Hepatocyte (in vitro differentiated cells): ENCODE results near the gene SKP1. TPM values are rescaled to one million over a fixed set of nuclear protein-coding genes. Genes with fewer than 3 reads are reported as not detected.
A peak's percentile ranks its signal among the peaks of the same experiment; 100 is the strongest.

Source experiments
- DNase-seq: peaks from one replicate; pipeline ENCODE4 v3.0.0-alpha.2; 2016; ENCODE audit warnings: low spot score
- H2AFZ ChIP-seq: fragments of 200-600 bp; sonication (generic); 2 replicates; pipeline ENCODE4 v1.6.0; 2016; ENCODE audit warnings: antibody characterized with exemption, mild to moderate bottlenecking
- H3K27ac ChIP-seq: fragments of 200-600 bp; sonication (generic); 2 replicates; pipeline ENCODE4 v1.5.1; 2016; ENCODE audit warnings: mild to moderate bottlenecking
- H3K27me3 ChIP-seq: fragments of 200-600 bp; sonication (generic); 2 replicates; pipeline ENCODE4 v1.6.1; 2016
- H3K36me3 ChIP-seq: fragments of 200-600 bp; sonication (generic); replicated peaks from 2 replicates; pipeline ENCODE4 v1.5.1; 2016; ENCODE audit warnings: low read depth; ENCODE audit not compliant: insufficient read depth
- H3K4me1 ChIP-seq: fragments of 200-600 bp; sonication (generic); 2 replicates; pipeline ENCODE4 v1.5.1; 2016; ENCODE audit warnings: mild to moderate bottlenecking, moderate library complexity; ENCODE audit not compliant: insufficient read depth
- H3K4me2 ChIP-seq: fragments of 200-600 bp; sonication (generic); 2 replicates; pipeline ENCODE4 v1.6.0; 2016
- H3K4me3 ChIP-seq: fragments of 200-600 bp; sonication (generic); 2 replicates; pipeline ENCODE4 v1.5.1; 2016; ENCODE audit warnings: mild to moderate bottlenecking
- H3K79me2 ChIP-seq: fragments of 200-600 bp; sonication (generic); 2 replicates; pipeline ENCODE4 v1.6.0; 2017; ENCODE audit warnings: mild to moderate bottlenecking
- H3K9me2 ChIP-seq: fragments of 200-600 bp; sonication (generic); replicated peaks from 2 replicates; pipeline ENCODE4 v1.6.0; 2017; ENCODE audit warnings: mild to moderate bottlenecking; ENCODE audit not compliant: insufficient read depth
- H3K9me3 ChIP-seq: fragments of 200-600 bp; sonication (generic); 2 replicates; pipeline ENCODE4 v1.5.1; 2016; ENCODE audit warnings: low read depth, mild to moderate bottlenecking
- H4K20me1 ChIP-seq: fragments of 200-600 bp; sonication (generic); 2 replicates; pipeline ENCODE4 v1.6.0; 2016; ENCODE audit warnings: mild to moderate bottlenecking; ENCODE audit not compliant: insufficient read depth, poor library complexity, severe bottlenecking
- EZH2 ChIP-seq: fragments of 200-600 bp; sonication (generic); IDR thresholded peaks from 2 replicates; pipeline ENCODE4 v1.6.1; 2016; ENCODE audit warnings: antibody characterized with exemption, mild to moderate bottlenecking, borderline replicate concordance
- EZH2phosphoT487 ChIP-seq: fragments of 200-600 bp; sonication (generic); IDR thresholded peaks from one replicate; pipeline ENCODE4 v1.6.1; 2018; ENCODE audit warnings: antibody characterized with exemption, mild to moderate bottlenecking, low read depth, moderate library complexity; ENCODE audit not compliant: unreplicated experiment, severe bottlenecking
- WGBS: methylation state at CpG from one replicate; pipeline ENCODE4 v1.1.6; 2016; ENCODE audit warnings: low lambda C conversion rate; ENCODE audit errors: missing lambda C conversion rate; 5-methylcytosine and 5-hydroxymethylcytosine counted together
- polyA plus RNA-seq: library from polyadenylated mRNA; unstranded; fragments of >200 nt; fragmentation: Nextera tagmentation; extraction: Ambion mirVana; gene quantifications from 2 replicates; pipeline ENCODE4 v1.2.1, GENCODE V29; 2016
- total RNA-seq: library from RNA; depleted of rRNA; stranded (reverse); fragments of >200 nt; gene quantifications from 2 replicates; pipeline ENCODE4 v1.2.3, GENCODE V29; 2014
- TF ChIP-seq, protein P1 (sequence below): fragments of 200-600 bp; sonication (generic); IDR thresholded peaks from 2 replicates; pipeline ENCODE4 v1.5.1; 2016; ENCODE audit warnings: antibody characterized with exemption, mild to moderate bottlenecking; ENCODE audit not compliant: poor library complexity

Gene SKP1
- total and polyA plus RNA-seq, 2 experiments from 2014 or later = 543 to 723 TPM

DNA sequence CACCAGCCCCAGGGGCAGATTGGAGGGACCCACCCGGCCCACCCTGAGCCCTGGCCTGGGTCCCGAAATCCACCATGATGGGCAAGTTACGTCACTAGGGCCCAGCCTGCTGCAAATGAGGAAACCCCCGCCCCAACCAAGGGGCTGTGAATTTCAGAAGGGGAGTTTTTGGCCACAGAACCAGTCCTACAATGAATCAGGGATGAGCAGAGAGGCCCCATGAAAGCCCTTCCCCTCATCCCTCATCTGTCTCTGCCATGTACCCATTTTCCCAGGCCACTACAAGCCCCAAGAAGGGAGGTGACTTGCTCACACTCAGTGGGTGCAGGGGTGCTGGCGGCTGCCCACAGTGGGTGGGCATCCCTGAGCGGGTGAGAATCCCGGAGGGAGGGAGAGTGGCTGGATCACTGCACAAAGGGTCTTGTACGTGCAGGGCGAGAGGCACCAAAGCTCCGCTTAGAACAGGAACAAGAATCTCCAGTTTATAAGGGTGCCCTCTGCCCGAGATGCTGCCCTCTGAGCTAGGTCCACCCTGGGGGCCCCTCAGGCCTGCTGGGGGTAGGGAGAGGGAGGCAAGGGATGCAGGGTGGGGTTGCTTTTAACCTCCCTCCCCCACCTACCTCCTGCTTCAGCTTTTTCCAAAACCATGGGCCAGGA lies 72.6 kb downstream of the SKP1 start:
- Histone ChIP-seq H3K27ac (no peak overlapping the region), H4K20me1 (no peaks in the 10 kb centered on the region), H3K9me3 (no peaks in the 10 kb centered on the region), H3K4me1 (peaks cover 10% of the 10 kb centered on the region), H3K9me2 (no peaks in the 10 kb centered on the region), H2AFZ (no peak overlapping the region), H3K27me3 (no peaks in the 10 kb centered on the region), H3K4me2 (no peak overlapping the region), H3K79me2 (no peaks in the 10 kb centered on the region), H3K36me3 (no peaks in the 10 kb centered on the region), H3K4me3 (no peak overlapping the region)
- TF ChIP-seq, protein P1, sequence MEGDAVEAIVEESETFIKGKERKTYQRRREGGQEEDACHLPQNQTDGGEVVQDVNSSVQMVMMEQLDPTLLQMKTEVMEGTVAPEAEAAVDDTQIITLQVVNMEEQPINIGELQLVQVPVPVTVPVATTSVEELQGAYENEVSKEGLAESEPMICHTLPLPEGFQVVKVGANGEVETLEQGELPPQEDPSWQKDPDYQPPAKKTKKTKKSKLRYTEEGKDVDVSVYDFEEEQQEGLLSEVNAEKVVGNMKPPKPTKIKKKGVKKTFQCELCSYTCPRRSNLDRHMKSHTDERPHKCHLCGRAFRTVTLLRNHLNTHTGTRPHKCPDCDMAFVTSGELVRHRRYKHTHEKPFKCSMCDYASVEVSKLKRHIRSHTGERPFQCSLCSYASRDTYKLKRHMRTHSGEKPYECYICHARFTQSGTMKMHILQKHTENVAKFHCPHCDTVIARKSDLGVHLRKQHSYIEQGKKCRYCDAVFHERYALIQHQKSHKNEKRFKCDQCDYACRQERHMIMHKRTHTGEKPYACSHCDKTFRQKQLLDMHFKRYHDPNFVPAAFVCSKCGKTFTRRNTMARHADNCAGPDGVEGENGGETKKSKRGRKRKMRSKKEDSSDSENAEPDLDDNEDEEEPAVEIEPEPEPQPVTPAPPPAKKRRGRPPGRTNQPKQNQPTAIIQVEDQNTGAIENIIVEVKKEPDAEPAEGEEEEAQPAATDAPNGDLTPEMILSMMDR = no peak
- no peak for DNase-seq
- WGBS = 93% methylated on average over 11 of the region's 11 CpGs

DNA sequence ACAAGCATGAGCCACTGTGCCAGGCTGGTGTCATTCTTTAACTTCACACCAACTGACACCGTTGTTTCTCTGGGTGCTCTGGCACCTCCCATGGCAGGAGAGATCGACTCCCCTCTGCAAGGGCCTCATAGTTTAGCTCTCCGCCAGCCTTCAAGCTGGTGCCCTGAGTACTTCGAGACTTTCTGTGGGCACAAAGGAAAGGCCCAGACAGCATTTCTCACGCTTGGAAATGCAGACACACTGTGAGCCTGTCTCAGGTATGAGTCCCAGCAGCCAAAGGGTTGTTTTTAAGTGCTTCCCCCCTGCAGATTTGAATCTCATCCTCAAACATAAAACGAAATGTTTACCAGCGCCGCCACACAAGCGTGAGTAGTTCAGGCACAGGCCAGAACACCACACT lies 73.4 kb downstream of the SKP1 start:
- DNase-seq = no peak
- Histone ChIP-seq H3K4me1 (peaks cover 15% of the 10 kb centered on the region), H3K27ac (no peak overlapping the region), H2AFZ (no peak overlapping the region), H3K9me3 (no peaks in the 10 kb centered on the region), H3K27me3 (no peaks in the 10 kb centered on the region), H3K79me2 (no peaks in the 10 kb centered on the region), H3K36me3 (no peaks in the 10 kb centered on the region), H4K20me1 (no peaks in the 10 kb centered on the region), H3K4me2 (no peak overlapping the region), H3K4me3 (no peak overlapping the region), H3K9me2 (no peaks in the 10 kb centered on the region)
- TF ChIP-seq EZH2phosphoT487 (no peak), EZH2 (no peak)
- TF ChIP-seq, protein P1 = no peak
- WGBS = 85% methylated on average over 9 of the region's 9 CpGs

DNA sequence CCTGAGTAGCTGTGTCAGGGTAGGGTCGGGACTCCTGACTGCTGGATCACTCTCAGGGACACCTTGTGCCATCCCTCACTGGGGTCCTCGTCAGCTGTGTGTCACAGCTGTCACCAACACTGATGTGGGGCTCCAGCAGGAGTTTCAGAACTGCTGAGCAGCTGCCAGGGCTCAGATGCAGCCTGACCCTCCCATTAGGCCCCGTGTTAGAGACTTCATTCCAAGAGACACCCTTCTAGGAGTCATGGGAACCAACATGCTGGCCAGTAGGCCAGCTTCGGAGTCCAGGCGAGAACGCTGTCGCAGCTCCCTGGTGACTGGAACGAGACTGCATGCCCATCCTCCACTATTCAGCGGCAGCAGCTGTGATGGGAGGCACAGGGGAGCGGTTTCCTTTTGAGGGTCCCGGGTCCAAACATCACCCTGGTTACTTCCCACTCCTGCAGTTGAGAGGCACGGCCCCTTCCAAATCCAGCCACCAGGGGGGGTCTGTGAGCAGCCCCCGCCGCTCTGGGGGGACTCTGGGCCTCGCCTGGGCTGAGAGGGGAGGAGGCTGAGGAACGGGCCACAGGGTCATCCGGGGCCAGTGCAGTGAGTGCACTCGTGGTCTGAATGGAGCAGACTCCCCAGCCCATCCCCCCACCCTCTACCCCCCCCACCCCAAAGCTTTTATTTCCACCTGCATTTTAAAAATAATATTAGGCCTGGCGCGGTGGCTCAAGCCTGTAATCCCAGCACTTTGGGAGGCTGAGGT lies 74.9 kb downstream of the SKP1 start:
- H3K9me3 ChIP-seq = no peaks in the 10 kb centered on the region
- H2AFZ ChIP-seq = no peak overlapping the region
- H3K4me3 ChIP-seq = no peak overlapping the region
- WGBS = 58% methylated on average over 16 of the region's 20 CpGs
- no peaks in the 10 kb centered on the region for H4K20me1 ChIP-seq
- H3K36me3 ChIP-seq = no peaks in the 10 kb centered on the region
- no peaks in the 10 kb centered on the region for H3K79me2 ChIP-seq
- H3K27ac ChIP-seq = no peak overlapping the region
- H3K4me2 ChIP-seq = no peak overlapping the region
- DNase-seq = peak; percentile 57
- no peaks in the 10 kb centered on the region for H3K9me2 ChIP-seq
- no peaks in the 10 kb centered on the region for H3K27me3 ChIP-seq
- peaks cover 20% of the 10 kb centered on the region for H3K4me1 ChIP-seq
- no peak for TF ChIP-seq EZH2phosphoT487
- TF ChIP-seq, protein P1 = peak; percentile 48
